Gastroesophageal sphincter (tissue), 4 donors: ENCODE measurements around the gene CIPC. TPM values are rescaled to one million over a fixed set of nuclear protein-coding genes. Genes with fewer than 3 reads are reported as not detected.

Experiments used
- ATAC-seq: fragments of 150-250 bp; one replicate; pipeline ENCODE4 v1.9.1; 2016; ENCODE audit warnings: mild to moderate bottlenecking, moderate library complexity
- H3K27ac ChIP-seq, 4 donors: fragments of 200-600 bp; sonication (generic) in 3 of 4; 1 replicate in 3 of 4; 2 replicates in 1 of 4; pipeline ENCODE4 v1.5.1; 2016 to 2019
- H3K27me3 ChIP-seq: fragments of 200-600 bp; sonication (generic); one replicate; pipeline ENCODE4 v1.5.1; 2019
- H3K36me3 ChIP-seq, 2 donors: fragments of 200-600 bp; sonication (generic); one replicate each; pipeline ENCODE4 v1.5.1; 2019; ENCODE audit warnings: control low read depth in 1 of 2
- H3K4me1 ChIP-seq, 3 donors: fragments of 200-600 bp; sonication (generic); 1 replicate in 2 of 3; 2 replicates in 1 of 3; pipeline ENCODE4 v1.5.1; 2016 to 2019; ENCODE audit warnings: control low read depth in 2 of 3
- H3K4me3 ChIP-seq, 2 donors: fragments of 200-600 bp; sonication (generic); one replicate each; pipeline ENCODE4 v1.5.1; 2019; ENCODE audit warnings: mild to moderate bottlenecking in 1 of 2, moderate library complexity in 1 of 2
- H3K9me3 ChIP-seq, 3 donors: fragments of 200-600 bp; sonication (generic); one replicate each; pipeline ENCODE4 v1.5.1; 2017 to 2019; ENCODE audit warnings: control low read depth in 2 of 3
- CTCF ChIP-seq, 4 experiments: fragments of 200-600 bp in 2 of 4; fragments of 450-650 bp in 2 of 4; sonication (generic) in 1 of 4; IDR thresholded peaks; one replicate each; pipeline ENCODE4 v1.5.1; 2017 to 2019; ENCODE audit warnings: antibody characterized with exemption in 4 of 4, mild to moderate bottlenecking in 2 of 4, moderate library complexity in 2 of 4
- EP300 ChIP-seq: sonication (generic); formaldehyde crosslinking; IDR thresholded peaks from one replicate; pipeline ENCODE4 v1.6.1; 2017; ENCODE audit warnings: antibody characterized with exemption, mild to moderate bottlenecking
- POLR2A ChIP-seq, 2 donors: fragments of 450-650 bp; IDR thresholded peaks; one replicate each; pipeline ENCODE4 v1.6.1; 2017; ENCODE audit warnings: antibody characterized with exemption in 2 of 2, mild to moderate bottlenecking in 2 of 2, moderate library complexity in 1 of 2
- POLR2AphosphoS5 ChIP-seq: sonication (generic); formaldehyde crosslinking; IDR thresholded peaks from one replicate; pipeline ENCODE4 v1.6.1; 2017; ENCODE audit warnings: antibody characterized with exemption
- WGBS, 2 donors: methylation state at CpG; one replicate each; pipeline ENCODE4 v1.1.5; 2018; ENCODE audit warnings: low coverage in 1 of 2; 5-methylcytosine and 5-hydroxymethylcytosine counted together
- total RNA-seq, 4 donors: library from RNA; depleted of rRNA; stranded (reverse); fragments of >200 nt; gene quantifications; one replicate each; pipeline ENCODE4 v1.1.0, GENCODE V29; 2016

Gene CIPC
- total RNA-seq, 4 donors from 2014 or later = 49.0 to 74.1 (median 60.4) TPM

GRCh38 chr14:77083082-77083481 is 15.0 kb upstream of the CIPC start:
- no peaks in the 10 kb centered on the region for H3K4me1 ChIP-seq
- TF ChIP-seq POLR2A (IDR thresholded peaks at IDR 0.05) (no peak), EP300 (no peak), CTCF (IDR thresholded peaks at IDR 0.05) (no peak), POLR2AphosphoS5 (no peak)
- peaks cover 0 to 11% (median 0%) of the 10 kb centered on the region in 3 donors for H3K9me3 ChIP-seq
- 92% methylated on average over 3 of the region's 3 CpGs; no CpG with 5 or more reads in 1 of the 2 donors for WGBS, 2 donors
- ATAC-seq = no peak
- H3K4me3 ChIP-seq = no peak overlapping the region
- H3K36me3 ChIP-seq = no peaks in the 10 kb centered on the region
- H3K27me3 ChIP-seq = no peaks in the 10 kb centered on the region
- H3K27ac ChIP-seq = no peak overlapping the region

GRCh38 chr14:77084985-77085384 is 13.1 kb upstream of the CIPC start:
- TF ChIP-seq EP300 = no peak
- TF ChIP-seq CTCF (IDR thresholded peaks at IDR 0.05) = no peak
- 62 to 100% methylated on average over 1 to 5 of the region's 5 CpGs for WGBS, 2 donors
- ATAC-seq = no peak
- no peaks in the 10 kb centered on the region for H3K36me3 ChIP-seq
- H3K27me3 ChIP-seq = no peaks in the 10 kb centered on the region
- H3K9me3 ChIP-seq = peaks cover 0 to 5% (median 0%) of the 10 kb centered on the region in 3 donors
- no peaks in the 10 kb centered on the region for H3K4me1 ChIP-seq
- no peak overlapping the region for H3K4me3 ChIP-seq
- no peak overlapping the region for H3K27ac ChIP-seq

GRCh38 chr14:77085538-77085937 is 12.5 kb upstream of the CIPC start:
- TF ChIP-seq CTCF (IDR thresholded peaks at IDR 0.05) (no peak), EP300 (no peak), POLR2AphosphoS5 (no peak), POLR2A (IDR thresholded peaks at IDR 0.05) (no peak)
- H3K27ac ChIP-seq = no peak overlapping the region
- ATAC-seq = no peak
- H3K9me3 ChIP-seq = no peaks in the 10 kb centered on the region
- H3K27me3 ChIP-seq = no peaks in the 10 kb centered on the region
- H3K36me3 ChIP-seq = no peaks in the 10 kb centered on the region
- H3K4me3 ChIP-seq = no peak overlapping the region
- no peaks in the 10 kb centered on the region for H3K4me1 ChIP-seq
- 60 to 71% methylated on average over 1 to 4 of the region's 4 CpGs for WGBS, 2 donors

- H3K4me3 ChIP-seq = no peak overlapping the region
- no peaks in the 10 kb centered on the region for H3K36me3 ChIP-seq
- WGBS, 2 donors = 91 to 100% methylated on average over 3 of the region's 3 CpGs
- H3K4me1 ChIP-seq = no peaks in the 10 kb centered on the region
- ATAC-seq = no peak
- H3K9me3 ChIP-seq = peaks cover 0 to 6% (median 0%) of the 10 kb centered on the region in 3 donors
- H3K27me3 ChIP-seq = no peaks in the 10 kb centered on the region
- TF ChIP-seq EP300 (no peak), CTCF (IDR thresholded peaks at IDR 0.05) (no peak)
- no peak overlapping the region for H3K27ac ChIP-seq
These were observed 11.9 kb upstream of the CIPC start for GRCh38 chr14:77086017-77086727.

GRCh38 chr14:77086951-77087350 is 11.1 kb upstream of the CIPC start:
- no peaks in the 10 kb centered on the region for H3K27me3 ChIP-seq
- TF ChIP-seq POLR2AphosphoS5 (no peak), CTCF (IDR thresholded peaks at IDR 0.05) (no peak), POLR2A (IDR thresholded peaks at IDR 0.05) (no peak), EP300 (no peak)
- H3K4me1 ChIP-seq = no peaks in the 10 kb centered on the region
- H3K27ac ChIP-seq = no peak overlapping the region
- 73 to 95% methylated on average over 4 to 6 of the region's 6 CpGs for WGBS, 2 donors
- no peaks in the 10 kb centered on the region for H3K36me3 ChIP-seq
- ATAC-seq = no peak
- H3K4me3 ChIP-seq = no peak overlapping the region
- peaks cover 0 to 14% (median 0%) of the 10 kb centered on the region in 3 donors for H3K9me3 ChIP-seq
